B cell (primary cell): ENCODE measurements around the gene ISM1. TPM values are rescaled to one million over a fixed set of nuclear protein-coding genes. Genes with fewer than 3 reads are reported as not detected.

Experiments
- ATAC-seq: fragments of 200-7000 bp; cut with Tn5 transposase; one replicate; pipeline ENCODE4 v1.10.0; 2021; ENCODE audit warnings: low read depth, mild to moderate bottlenecking, moderate number of reproducible peaks, moderate library complexity
- CTCF ChIA-PET: fragments of 350-600 bp; sonication (Branson Sonifier 250); formaldehyde crosslinking; loops from one replicate; lab custom pipeline; 2021; ENCODE audit warnings: antibody characterized with exemption, inconsistent platforms; lab: Charles Lee
- POLR2A ChIA-PET: fragments of 350-600 bp; sonication (Branson Sonifier 250); formaldehyde crosslinking; loops from one replicate; lab custom pipeline; 2021; ENCODE audit warnings: antibody characterized with exemption; lab: Charles Lee
- DNase-seq: peaks from one replicate; pipeline ENCODE4 v3.0.0; 2013
- H2AFZ ChIP-seq: 2 replicates; pipeline ENCODE4 v1.6.1; 2012; ENCODE audit warnings: mild to moderate bottlenecking, low read depth, low read length; ENCODE audit not compliant: insufficient read depth, poor library complexity, severe bottlenecking
- H3K27ac ChIP-seq, 2 donors: 1 replicate in 1 of 2; 2 replicates in 1 of 2; pipeline ENCODE4 v1.5.1; 2012 to 2013; ENCODE audit warnings: low read length in 2 of 2, mild to moderate bottlenecking in 2 of 2, moderate library complexity in 1 of 2
- H3K27me3 ChIP-seq, 4 experiments: fragments of 200-600 bp in 1 of 4; sonication (generic) in 1 of 4; replicated peaks in 1 of 4; 1 replicate in 2 of 4; 2 replicates in 2 of 4; pipeline versions ENCODE4 v1.6.1 to v1.7.0; 2013 to 2016; ENCODE audit warnings: low read length in 3 of 4, mild to moderate bottlenecking in 2 of 4, mixed read lengths in 1 of 4, moderate library complexity in 1 of 4; ENCODE audit not compliant: insufficient read depth in 4 of 4, control insufficient read depth in 3 of 4; ENCODE audit errors: control extremely low read depth in 1 of 4
- H3K36me3 ChIP-seq, 2 experiments: replicated peaks in 1 of 2; 1 replicate in 1 of 2; 2 replicates in 1 of 2; pipeline versions ENCODE4 v1.6.1 to v1.7.1; 2013; ENCODE audit warnings: low read length in 1 of 2; ENCODE audit not compliant: insufficient read depth in 2 of 2, control insufficient read depth in 1 of 2; ENCODE audit errors: control extremely low read depth in 1 of 2, extremely low read depth in 1 of 2
- H3K4me1 ChIP-seq, 2 donors: fragments of 200-600 bp in 1 of 2; sonication (generic) in 1 of 2; 1 replicate in 1 of 2; 2 replicates in 1 of 2; pipeline versions ENCODE4 v1.5.1 to v1.6.1; 2013 to 2017; ENCODE audit warnings: low read length in 2 of 2; ENCODE audit not compliant: control insufficient read depth in 2 of 2, insufficient read depth in 2 of 2
- H3K4me2 ChIP-seq: replicated peaks from 2 replicates; pipeline ENCODE3; 2012; ENCODE audit warnings: mild to moderate bottlenecking, low read depth, low read length; ENCODE audit not compliant: poor library complexity, severe bottlenecking
- H3K4me3 ChIP-seq, 5 experiments: fragments of 200-600 bp in 1 of 5; sonication (generic) in 1 of 5; 1 replicate in 3 of 5; 2 replicates in 2 of 5; pipeline versions ENCODE4 v1.5.1 to v1.7.0; 2011 to 2016; ENCODE audit warnings: low read length in 4 of 5, mild to moderate bottlenecking in 4 of 5, low read depth in 2 of 5, control low read depth in 1 of 5, moderate library complexity in 1 of 5; ENCODE audit not compliant: insufficient read depth in 1 of 5; ENCODE audit errors: control extremely low read depth in 1 of 5, extremely low read depth in 1 of 5
- H3K79me2 ChIP-seq: fragments of 200-600 bp; sonication (generic); one replicate; pipeline ENCODE4 v1.6.0; 2016; ENCODE audit warnings: low read length; ENCODE audit not compliant: control insufficient read depth, insufficient read depth
- H3K9ac ChIP-seq: fragments of 200-600 bp; sonication (generic); 2 replicates; pipeline ENCODE4 v1.6.1; 2017; ENCODE audit warnings: mild to moderate bottlenecking, low read length, moderate library complexity
- H3K9me3 ChIP-seq, 3 donors: one replicate each; pipeline versions ENCODE4 v1.6.1 to v1.7.1; 2013; ENCODE audit warnings: low read length in 2 of 3; ENCODE audit not compliant: control insufficient read depth in 2 of 3, insufficient read depth in 1 of 3; ENCODE audit errors: control extremely low read depth in 1 of 3
- H4K20me1 ChIP-seq: 2 replicates; pipeline ENCODE4 v1.6.0; 2012; ENCODE audit warnings: mild to moderate bottlenecking, low read length; ENCODE audit not compliant: insufficient read depth, control insufficient read depth, poor library complexity, severe bottlenecking
- H3K27ac Mint-ChIP-seq: one replicate; pipeline ENCODE4 v1.8.0; 2021; ENCODE audit warnings: mixed read lengths
- H3K27me3 Mint-ChIP-seq: one replicate; pipeline ENCODE4 v1.8.0; 2021; ENCODE audit warnings: mixed read lengths
- H3K4me1 Mint-ChIP-seq: one replicate; pipeline ENCODE4 v1.8.0; 2021; ENCODE audit warnings: mixed read lengths
- H3K4me3 Mint-ChIP-seq: one replicate; pipeline ENCODE4 v1.8.0; 2021; ENCODE audit warnings: mixed read lengths
- H3K9me3 Mint-ChIP-seq: one replicate; pipeline ENCODE4 v1.8.0; 2022; ENCODE audit warnings: mixed read lengths; ENCODE audit not compliant: insufficient read depth
- EZH2 ChIP-seq: IDR thresholded peaks from 2 replicates; pipeline ENCODE4 v1.6.1; 2012; ENCODE audit warnings: borderline replicate concordance, low read depth, mild to moderate bottlenecking, moderate library complexity, low read length; ENCODE audit not compliant: insufficient read depth, poor library complexity, severe bottlenecking
- WGBS: methylation state at CpG from one replicate; pipeline ENCODE4 v1.1.5; 2013; ENCODE audit warnings: missing lambda C conversion rate; ENCODE audit not compliant: insufficient coverage; 5-methylcytosine and 5-hydroxymethylcytosine counted together
- intact Hi-C: fragments of 100-400 bp; cut with micrococcal nuclease; formaldehyde crosslinking; loops from one replicate; pipeline ENCODE4 v1.10.0; 2022
- polyA plus RNA-seq: library from polyadenylated mRNA; depleted of rRNA; stranded (reverse); fragments of >200 nt; gene quantifications from 2 replicates; pipeline ENCODE4 v1.2.3, GENCODE V29; 2012
- total RNA-seq, 2 donors: library from RNA; stranded (reverse); fragments of 120-200 nt in 1 of 2; gene quantifications; 1 replicate in 1 of 2; 2 replicates in 1 of 2; pipeline versions ENCODE4 v1.2.3 to v1.2.4, GENCODE V29; 2013 to 2022
- TF ChIP-seq, protein P1 (sequence below): fragments of 200-600 bp; IDR thresholded peaks from one replicate; pipeline ENCODE4 v1.8.0; 2022; ENCODE audit warnings: antibody characterized with exemption, mild to moderate bottlenecking

Gene ISM1
- total and polyA plus RNA-seq, 2 donors (not counting 1 experiment from before 2014, with no cell fraction given), result not detected

DNA sequence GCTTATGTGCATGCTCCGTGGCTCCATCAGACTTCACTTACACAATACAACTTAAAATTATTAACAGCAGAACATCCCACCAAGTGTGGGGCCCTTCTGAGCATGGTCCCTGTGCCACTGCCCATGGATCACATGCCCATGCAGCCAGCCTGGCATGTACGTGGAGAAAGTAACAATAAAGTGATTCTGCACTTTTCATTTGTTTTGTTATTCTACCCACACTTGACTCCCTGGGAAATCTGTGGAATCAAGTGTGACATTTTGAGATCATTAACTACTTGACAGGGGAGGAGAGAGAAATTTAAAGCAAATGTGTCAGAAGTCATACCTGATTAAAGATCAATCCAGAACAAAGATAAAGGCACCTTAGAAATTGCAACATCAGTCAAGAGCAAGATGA lies 112.0 kb downstream of the ISM1 start:
- no peak for TF ChIP-seq EZH2
- TF ChIP-seq, protein P1, sequence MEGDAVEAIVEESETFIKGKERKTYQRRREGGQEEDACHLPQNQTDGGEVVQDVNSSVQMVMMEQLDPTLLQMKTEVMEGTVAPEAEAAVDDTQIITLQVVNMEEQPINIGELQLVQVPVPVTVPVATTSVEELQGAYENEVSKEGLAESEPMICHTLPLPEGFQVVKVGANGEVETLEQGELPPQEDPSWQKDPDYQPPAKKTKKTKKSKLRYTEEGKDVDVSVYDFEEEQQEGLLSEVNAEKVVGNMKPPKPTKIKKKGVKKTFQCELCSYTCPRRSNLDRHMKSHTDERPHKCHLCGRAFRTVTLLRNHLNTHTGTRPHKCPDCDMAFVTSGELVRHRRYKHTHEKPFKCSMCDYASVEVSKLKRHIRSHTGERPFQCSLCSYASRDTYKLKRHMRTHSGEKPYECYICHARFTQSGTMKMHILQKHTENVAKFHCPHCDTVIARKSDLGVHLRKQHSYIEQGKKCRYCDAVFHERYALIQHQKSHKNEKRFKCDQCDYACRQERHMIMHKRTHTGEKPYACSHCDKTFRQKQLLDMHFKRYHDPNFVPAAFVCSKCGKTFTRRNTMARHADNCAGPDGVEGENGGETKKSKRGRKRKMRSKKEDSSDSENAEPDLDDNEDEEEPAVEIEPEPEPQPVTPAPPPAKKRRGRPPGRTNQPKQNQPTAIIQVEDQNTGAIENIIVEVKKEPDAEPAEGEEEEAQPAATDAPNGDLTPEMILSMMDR, result no peak
- H3K27me3 ChIP-seq, result peaks cover 0 to 3% (median 0%) of the 10 kb centered on the region in 4 experiments
- WGBS, result 60% methylated on average over 1 of the region's 2 CpGs
- no peak overlapping the region for H3K27ac ChIP-seq
- H3K4me3 ChIP-seq, result no peak overlapping the region
- ATAC-seq (no peak), DNase-seq (no peak)
- H2AFZ ChIP-seq, result no peak overlapping the region
- no peaks in the 10 kb centered on the region for H3K9me3 ChIP-seq
- H3K36me3 ChIP-seq, result no peaks in the 10 kb centered on the region
- no peak overlapping the region for H3K9ac ChIP-seq
- H3K27ac Mint-ChIP-seq, result no peak overlapping the region
- no peak overlapping the region for H3K4me3 Mint-ChIP-seq
- no peaks in the 10 kb centered on the region for H3K9me3 Mint-ChIP-seq
- peaks cover 4% of the 10 kb centered on the region for H3K27me3 Mint-ChIP-seq
- H3K4me1 ChIP-seq, result no peaks in the 10 kb centered on the region
- no peaks in the 10 kb centered on the region for H3K4me1 Mint-ChIP-seq
- ChIA-PET POLR2A (no interaction called here), CTCF (no interaction called here)
- intact Hi-C loops, result no loop called here
- no peaks in the 10 kb centered on the region for H3K79me2 ChIP-seq
- no peak overlapping the region for H3K4me2 ChIP-seq
- no peaks in the 10 kb centered on the region for H4K20me1 ChIP-seq

DNA sequence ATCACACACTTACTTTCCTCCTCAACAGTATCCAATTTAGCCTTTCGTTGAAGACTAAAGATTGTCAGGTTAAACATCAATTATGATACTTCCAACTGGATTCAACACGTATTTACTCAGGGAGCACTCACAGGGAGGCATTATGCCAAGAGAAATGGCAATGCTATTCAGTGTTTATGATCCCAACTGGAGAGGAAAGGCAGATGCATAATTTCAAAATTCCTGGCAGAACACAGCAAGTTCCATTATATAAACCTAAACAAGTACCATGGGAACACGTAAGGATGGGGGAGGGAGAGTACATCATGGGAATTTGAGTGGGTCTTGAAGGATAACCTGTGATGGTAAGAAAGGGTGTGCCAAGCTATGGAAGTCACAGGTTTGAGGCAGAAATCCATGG lies 112.7 kb downstream of the ISM1 start:
- Histone ChIP-seq H3K4me2 (no peak overlapping the region), H3K79me2 (no peaks in the 10 kb centered on the region), H3K4me1 (no peaks in the 10 kb centered on the region), H3K27me3 (peaks cover 0 to 3% (median 0%) of the 10 kb centered on the region in 4 experiments), H3K4me3 (no peak overlapping the region), H3K9me3 (no peaks in the 10 kb centered on the region), H4K20me1 (no peaks in the 10 kb centered on the region), H3K36me3 (no peaks in the 10 kb centered on the region), H3K9ac (no peak overlapping the region), H2AFZ (no peak overlapping the region), H3K27ac (no peak overlapping the region)
- no peak overlapping the region for H3K27ac Mint-ChIP-seq
- H3K27me3 Mint-ChIP-seq, result peaks cover 4% of the 10 kb centered on the region
- no peak for TF ChIP-seq EZH2
- TF ChIP-seq, protein P1, result no peak
- POLR2A ChIA-PET, result no interaction called here
- ATAC-seq (no peak), DNase-seq (no peak)
- CTCF ChIA-PET, result no interaction called here
- no peaks in the 10 kb centered on the region for H3K9me3 Mint-ChIP-seq
- intact Hi-C loops, result no loop called here
- no peak overlapping the region for H3K4me3 Mint-ChIP-seq
- no CpG with 5 or more reads among the region's 3 CpGs for WGBS
- no peaks in the 10 kb centered on the region for H3K4me1 Mint-ChIP-seq
